ENCODE data around the gene PHLDA1.

The PHLDA1 gene

GRCh38 chr12:76065917-76066316, 34.3 kb upstream of the PHLDA1 start:
- H3K36me3 ChIP-seq (ENCODE audit: control insufficient read depth in 1 of 2, insufficient read depth in 2 of 2, low read length in 2 of 2), result peaks cover 14 to 20% of the 10 kb centered on the region in 2 donors
- no peak overlapping the region for H3K27ac ChIP-seq (ENCODE audit: low read depth, low read length)
- no peak overlapping the region for H3K4me3 ChIP-seq (ENCODE audit: low read depth in 1 of 2, low read length in 2 of 2)
- no peaks in the 10 kb centered on the region for H3K4me1 ChIP-seq (ENCODE audit: control insufficient read depth in 1 of 2, insufficient read depth in 2 of 2, low read length in 2 of 2)
- H3K9me3 ChIP-seq (ENCODE audit: control insufficient read depth in 1 of 2, low read length in 2 of 2), result peaks cover 9 to 11% of the 10 kb centered on the region in 2 donors
- no peak overlapping the region for H3K9ac ChIP-seq (ENCODE audit: low read depth in 1 of 2, low read length in 2 of 2)
- no peaks in the 10 kb centered on the region for H3K27me3 ChIP-seq (ENCODE audit: control insufficient read depth in 1 of 2, insufficient read depth in 2 of 2, low read length in 2 of 2)

GRCh38 chr12:76064904-76065303, 33.3 kb upstream of the PHLDA1 start:
- Histone ChIP-seq H3K9me3 (ENCODE audit: control insufficient read depth in 1 of 2, low read length in 2 of 2) (peaks cover 9 to 11% of the 10 kb centered on the region in 2 donors), H3K36me3 (ENCODE audit: control insufficient read depth in 1 of 2, insufficient read depth in 2 of 2, low read length in 2 of 2) (peaks cover 14 to 20% of the 10 kb centered on the region in 2 donors)

GRCh38 chr12:76060111-76060510, 28.5 kb upstream of the PHLDA1 start:
- H3K9ac ChIP-seq (ENCODE audit: low read depth in 1 of 2, low read length in 2 of 2), result no peak overlapping the region
- no peaks in the 10 kb centered on the region for H3K27me3 ChIP-seq (ENCODE audit: control insufficient read depth in 1 of 2, insufficient read depth in 2 of 2, low read length in 2 of 2)
- H3K9me3 ChIP-seq (ENCODE audit: control insufficient read depth in 1 of 2, low read length in 2 of 2), result peaks cover 4 to 5% of the 10 kb centered on the region in 2 donors
- H3K4me1 ChIP-seq (ENCODE audit: control insufficient read depth in 1 of 2, insufficient read depth in 2 of 2, low read length in 2 of 2), result no peaks in the 10 kb centered on the region
- H3K4me3 ChIP-seq (ENCODE audit: low read depth in 1 of 2, low read length in 2 of 2), result no peak overlapping the region
- peaks cover 8 to 24% of the 10 kb centered on the region in 2 donors for H3K36me3 ChIP-seq (ENCODE audit: control insufficient read depth in 1 of 2, insufficient read depth in 2 of 2, low read length in 2 of 2)
- no peak overlapping the region for H3K27ac ChIP-seq (ENCODE audit: low read depth, low read length)

More at GRCh38 chr12:76064904-76065303, 33.3 kb upstream of the PHLDA1 start:
- Histone ChIP-seq H3K4me3 (ENCODE audit: low read depth in 1 of 2, low read length in 2 of 2) (no peak overlapping the region), H3K9ac (ENCODE audit: low read depth in 1 of 2, low read length in 2 of 2) (no peak overlapping the region), H3K27ac (ENCODE audit: low read depth, low read length) (no peak overlapping the region), H3K4me1 (ENCODE audit: control insufficient read depth in 1 of 2, insufficient read depth in 2 of 2, low read length in 2 of 2) (no peaks in the 10 kb centered on the region), H3K27me3 (ENCODE audit: control insufficient read depth in 1 of 2, insufficient read depth in 2 of 2, low read length in 2 of 2) (no peaks in the 10 kb centered on the region)

- Histone ChIP-seq H3K4me3 (ENCODE audit: low read depth in 1 of 2, low read length in 2 of 2) (no peak overlapping the region), H3K9ac (ENCODE audit: low read depth in 1 of 2, low read length in 2 of 2) (no peak overlapping the region), H3K9me3 (ENCODE audit: control insufficient read depth in 1 of 2, low read length in 2 of 2) (no peaks in the 10 kb centered on the region), H3K4me1 (ENCODE audit: control insufficient read depth in 1 of 2, insufficient read depth in 2 of 2, low read length in 2 of 2) (no peaks in the 10 kb centered on the region), H3K27ac (ENCODE audit: low read depth, low read length) (no peak overlapping the region), H3K27me3 (ENCODE audit: control insufficient read depth in 1 of 2, insufficient read depth in 2 of 2, low read length in 2 of 2) (no peaks in the 10 kb centered on the region), H3K36me3 (ENCODE audit: control insufficient read depth in 1 of 2, insufficient read depth in 2 of 2, low read length in 2 of 2) (peaks cover 7 to 32% of the 10 kb centered on the region in 2 donors)
Observed at GRCh38 chr12:76057326-76057725, 25.8 kb upstream of the PHLDA1 start.

GRCh38 chr12:76055393-76055792, 23.8 kb upstream of the PHLDA1 start:
- no peak overlapping the region for H3K27ac ChIP-seq (ENCODE audit: low read depth, low read length)
- H3K4me3 ChIP-seq (ENCODE audit: low read depth in 1 of 2, low read length in 2 of 2), result no peak overlapping the region
- H3K9me3 ChIP-seq (ENCODE audit: control insufficient read depth in 1 of 2, low read length in 2 of 2), result no peaks in the 10 kb centered on the region
- no peak overlapping the region for H3K9ac ChIP-seq (ENCODE audit: low read depth in 1 of 2, low read length in 2 of 2)
- no peaks in the 10 kb centered on the region for H3K4me1 ChIP-seq (ENCODE audit: control insufficient read depth in 1 of 2, insufficient read depth in 2 of 2, low read length in 2 of 2)
- peaks cover 13 to 29% of the 10 kb centered on the region in 2 donors for H3K36me3 ChIP-seq (ENCODE audit: control insufficient read depth in 1 of 2, insufficient read depth in 2 of 2, low read length in 2 of 2)
- no peaks in the 10 kb centered on the region for H3K27me3 ChIP-seq (ENCODE audit: control insufficient read depth in 1 of 2, insufficient read depth in 2 of 2, low read length in 2 of 2)

- Histone ChIP-seq H3K27ac (ENCODE audit: low read depth, low read length) (no peak overlapping the region), H3K9ac (ENCODE audit: low read depth in 1 of 2, low read length in 2 of 2) (no peak overlapping the region), H3K4me3 (ENCODE audit: low read depth in 1 of 2, low read length in 2 of 2) (no peak overlapping the region), H3K27me3 (ENCODE audit: control insufficient read depth in 1 of 2, insufficient read depth in 2 of 2, low read length in 2 of 2) (no peaks in the 10 kb centered on the region), H3K36me3 (ENCODE audit: control insufficient read depth in 1 of 2, insufficient read depth in 2 of 2, low read length in 2 of 2) (peaks cover 10 to 30% of the 10 kb centered on the region in 2 donors), H3K9me3 (ENCODE audit: control insufficient read depth in 1 of 2, low read length in 2 of 2) (no peaks in the 10 kb centered on the region), H3K4me1 (ENCODE audit: control insufficient read depth in 1 of 2, insufficient read depth in 2 of 2, low read length in 2 of 2) (no peaks in the 10 kb centered on the region)
Observed at GRCh38 chr12:76049575-76050251, 18.1 kb upstream of the PHLDA1 start.

GRCh38 chr12:76047742-76048141, 16.2 kb upstream of the PHLDA1 start:
- no peaks in the 10 kb centered on the region for H3K27me3 ChIP-seq (ENCODE audit: control insufficient read depth in 1 of 2, insufficient read depth in 2 of 2, low read length in 2 of 2)
- H3K9ac ChIP-seq (ENCODE audit: low read depth in 1 of 2, low read length in 2 of 2), result no peak overlapping the region
- H3K9me3 ChIP-seq (ENCODE audit: control insufficient read depth in 1 of 2, low read length in 2 of 2), result no peaks in the 10 kb centered on the region
- peaks cover 10 to 22% of the 10 kb centered on the region in 2 donors for H3K36me3 ChIP-seq (ENCODE audit: control insufficient read depth in 1 of 2, insufficient read depth in 2 of 2, low read length in 2 of 2)
- H3K4me1 ChIP-seq (ENCODE audit: control insufficient read depth in 1 of 2, insufficient read depth in 2 of 2, low read length in 2 of 2), result no peaks in the 10 kb centered on the region
- no peak overlapping the region for H3K4me3 ChIP-seq (ENCODE audit: low read depth in 1 of 2, low read length in 2 of 2)
- H3K27ac ChIP-seq (ENCODE audit: low read depth, low read length), result no peak overlapping the region

GRCh38 chr12:76047060-76047459, 15.5 kb upstream of the PHLDA1 start:
- Histone ChIP-seq H3K36me3 (ENCODE audit: control insufficient read depth in 1 of 2, insufficient read depth in 2 of 2, low read length in 2 of 2) (peaks cover 4 to 16% of the 10 kb centered on the region in 2 donors), H3K27me3 (ENCODE audit: control insufficient read depth in 1 of 2, insufficient read depth in 2 of 2, low read length in 2 of 2) (no peaks in the 10 kb centered on the region), H3K4me1 (ENCODE audit: control insufficient read depth in 1 of 2, insufficient read depth in 2 of 2, low read length in 2 of 2) (no peaks in the 10 kb centered on the region), H3K9ac (ENCODE audit: low read depth in 1 of 2, low read length in 2 of 2) (no peak overlapping the region), H3K4me3 (ENCODE audit: low read depth in 1 of 2, low read length in 2 of 2) (no peak overlapping the region), H3K27ac (ENCODE audit: low read depth, low read length) (no peak overlapping the region), H3K9me3 (ENCODE audit: control insufficient read depth in 1 of 2, low read length in 2 of 2) (no peaks in the 10 kb centered on the region)

GRCh38 chr12:76043377-76043776, 11.8 kb upstream of the PHLDA1 start:
- Histone ChIP-seq H3K4me1 (ENCODE audit: control insufficient read depth in 1 of 2, insufficient read depth in 2 of 2, low read length in 2 of 2) (no peaks in the 10 kb centered on the region), H3K27ac (ENCODE audit: low read depth, low read length) (no peak overlapping the region), H3K9me3 (ENCODE audit: control insufficient read depth in 1 of 2, low read length in 2 of 2) (no peaks in the 10 kb centered on the region), H3K9ac (ENCODE audit: low read depth in 1 of 2, low read length in 2 of 2) (no peak overlapping the region), H3K27me3 (ENCODE audit: control insufficient read depth in 1 of 2, insufficient read depth in 2 of 2, low read length in 2 of 2) (no peaks in the 10 kb centered on the region), H3K4me3 (ENCODE audit: low read depth in 1 of 2, low read length in 2 of 2) (no peak overlapping the region), H3K36me3 (ENCODE audit: control insufficient read depth in 1 of 2, insufficient read depth in 2 of 2, low read length in 2 of 2) (no peaks in the 10 kb centered on the region)

- Histone ChIP-seq H3K36me3 (ENCODE audit: control insufficient read depth in 1 of 2, insufficient read depth in 2 of 2, low read length in 2 of 2) (no peaks in the 10 kb centered on the region), H3K4me3 (ENCODE audit: low read depth in 1 of 2, low read length in 2 of 2) (no peak overlapping the region), H3K4me1 (ENCODE audit: control insufficient read depth in 1 of 2, insufficient read depth in 2 of 2, low read length in 2 of 2) (no peaks in the 10 kb centered on the region), H3K27me3 (ENCODE audit: control insufficient read depth in 1 of 2, insufficient read depth in 2 of 2, low read length in 2 of 2) (no peaks in the 10 kb centered on the region), H3K9me3 (ENCODE audit: control insufficient read depth in 1 of 2, low read length in 2 of 2) (no peaks in the 10 kb centered on the region), H3K27ac (ENCODE audit: low read depth, low read length) (no peak overlapping the region), H3K9ac (ENCODE audit: low read depth in 1 of 2, low read length in 2 of 2) (no peak overlapping the region)
Observed at GRCh38 chr12:76042147-76042546, 10.6 kb upstream of the PHLDA1 start.
